A549 (cell line): Measurements from ENCODE around the gene KCNIP4. TPM values are rescaled to one million over a fixed set of nuclear protein-coding genes. Genes with fewer than 3 reads are reported as not detected.
A peak's percentile ranks its signal among the peaks of the same experiment; 100 is the strongest.

Experiments used
- ATAC-seq, 2 experiments: fragments of 200-7000 bp in 1 of 2; fragments of >200 bp in 1 of 2; cut with Nextera tagmentation in 1 of 2; cut with Tn5 transposase in 1 of 2; 3 replicates each; pipeline versions ENCODE4 v1.8.0 to v1.9.1; 2018 to 2020; ENCODE audit warnings: mild to moderate bottlenecking in 1 of 2, moderate library complexity in 1 of 2
- CTCF ChIA-PET: fragments of 300-600 bp; sonication (Branson Sonifier 250); formaldehyde crosslinking; extraction: SDS; loops from one replicate; lab custom pipeline; 2021; ENCODE audit warnings: antibody characterized with exemption, inconsistent platforms; lab: Yijun Ruan, JAX
- POLR2A ChIA-PET: fragments of 350-600 bp; formaldehyde crosslinking; extraction: SDS; loops from one replicate; lab custom pipeline; 2021; ENCODE audit warnings: antibody characterized with exemption, inconsistent platforms; lab: Yijun Ruan, JAX
- DNase-seq, 2 experiments: peaks; one replicate each; pipeline versions ENCODE4 v3.0.0 to v3.0.0-alpha.2; 2011 to 2016; ENCODE audit warnings: low read depth in 1 of 2, low spot score in 1 of 2
- FAIRE-seq: peaks from 2 replicates; lab custom pipeline; 2011; peaks lifted over from hg19 to GRCh38; lab: Jason Lieb, UNC
- H3K27ac ChIP-seq, 2 experiments: fragments of >200 bp; sonication (Bioruptor Twin); formaldehyde crosslinking; 3 replicates each; pipeline ENCODE4 v1.5.1; 2016 to 2017
- H3K4me1 ChIP-seq: fragments of >200 bp; sonication (Bioruptor Twin); formaldehyde crosslinking; 3 replicates; pipeline ENCODE4 v1.6.1; 2016
- H3K4me2 ChIP-seq: fragments of >200 bp; sonication (Bioruptor Twin); formaldehyde crosslinking; 3 replicates; pipeline ENCODE4 v1.6.1; 2016
- H3K4me3 ChIP-seq: fragments of >200 bp; sonication (Bioruptor Twin); formaldehyde crosslinking; 3 replicates; pipeline ENCODE4 v1.5.1; 2016
- H3K9me3 ChIP-seq: fragments of >200 bp; sonication (Bioruptor Twin); formaldehyde crosslinking; 3 replicates; pipeline ENCODE4 v1.6.1; 2016
- ATOH8 ChIP-seq: fragments of 250-450 bp; sonication (Bioruptor Pico); IDR thresholded peaks from 2 replicates; pipeline ENCODE4 v1.5.0; 2020; ENCODE audit warnings: low read depth, mild to moderate bottlenecking, moderate library complexity
- BHLHE40 ChIP-seq: IDR thresholded peaks from 2 replicates; pipeline ENCODE4 v1.6.1; 2012; ENCODE audit warnings: low read depth, low read length, inconsistent platforms
- CBX8 ChIP-seq: fragments of 200-600 bp; sonication (generic); IDR thresholded peaks from 2 replicates; pipeline ENCODE4 v1.6.1; 2016
- CEBPB ChIP-seq, 2 experiments: fragments of >200 bp in 1 of 2; sonication (Bioruptor Twin) in 1 of 2; formaldehyde crosslinking in 1 of 2; IDR thresholded peaks; 2 replicates each; pipeline ENCODE4 v1.6.1; 2012 to 2016
- CTCF ChIP-seq: fragments of >200 bp; sonication (Bioruptor Twin); formaldehyde crosslinking; IDR thresholded peaks from 3 replicates; pipeline ENCODE4 v1.5.1; 2016
- E2F6 ChIP-seq: IDR thresholded peaks from 2 replicates; pipeline ENCODE4 v1.6.1; 2012; ENCODE audit warnings: low read depth, borderline replicate concordance
- EHF ChIP-seq: fragments of 250-450 bp; sonication (Bioruptor Pico); IDR thresholded peaks from 2 replicates; pipeline ENCODE4 v1.5.0; 2020; ENCODE audit warnings: mild to moderate bottlenecking
- ELK1 ChIP-seq: fragments of 150-350 bp; IDR thresholded peaks from 2 replicates; pipeline ENCODE4 v1.6.1; 2014; ENCODE audit warnings: low read depth, mild to moderate bottlenecking, low read length
- ESRRA ChIP-seq: fragments of 150-350 bp; IDR thresholded peaks from 2 replicates; pipeline ENCODE4 v1.6.1; 2014; ENCODE audit warnings: mild to moderate bottlenecking, low read length, borderline replicate concordance
- FOXS1 ChIP-seq: fragments of 250-450 bp; sonication (Bioruptor Pico); IDR thresholded peaks from 2 replicates; pipeline ENCODE4 v1.5.0; 2020; ENCODE audit warnings: mild to moderate bottlenecking, moderate library complexity
- HDAC2 ChIP-seq: fragments of 200-600 bp; sonication (generic); IDR thresholded peaks from 2 replicates; pipeline ENCODE4 v1.6.1; 2016
- HMGXB4 ChIP-seq: fragments of 250-450 bp; sonication (Bioruptor Pico); IDR thresholded peaks from 2 replicates; pipeline ENCODE4 v1.5.0; 2021; ENCODE audit warnings: mild to moderate bottlenecking, moderate library complexity, borderline replicate concordance
- HOXB13 ChIP-seq: fragments of 250-450 bp; sonication (Bioruptor Pico); IDR thresholded peaks from 2 replicates; pipeline ENCODE4 v1.5.0; 2020; ENCODE audit warnings: low read depth, mild to moderate bottlenecking, moderate library complexity
- HOXB5 ChIP-seq: fragments of 250-450 bp; sonication (Bioruptor Pico); IDR thresholded peaks from 2 replicates; pipeline ENCODE4 v1.5.0; 2020; ENCODE audit warnings: mild to moderate bottlenecking, moderate library complexity
- KDM1A ChIP-seq: fragments of 200-600 bp; sonication (generic); IDR thresholded peaks from 2 replicates; pipeline ENCODE4 v1.6.1; 2016; ENCODE audit warnings: low read depth, mild to moderate bottlenecking
- KDM5A ChIP-seq: fragments of 200-600 bp; sonication (generic); IDR thresholded peaks from 2 replicates; pipeline ENCODE4 v1.6.1; 2016; ENCODE audit warnings: antibody characterized with exemption, mild to moderate bottlenecking
- MYC ChIP-seq: IDR thresholded peaks from 2 replicates; pipeline ENCODE4 v1.6.1; 2012; ENCODE audit warnings: mild to moderate bottlenecking, inconsistent platforms, low read length, improper control_type of control experiment, borderline replicate concordance
- NFE2L2 ChIP-seq: fragments of 150-350 bp; conservative IDR thresholded peaks from 2 replicates; pipeline ENCODE4 v1.6.1; 2014; ENCODE audit warnings: low read length
- NPAS2 ChIP-seq: fragments of 250-450 bp; sonication (Bioruptor Pico); IDR thresholded peaks from 2 replicates; pipeline ENCODE4 v1.8.0; 2022; ENCODE audit warnings: mild to moderate bottlenecking, moderate library complexity, borderline replicate concordance
- RAD21 ChIP-seq, 2 experiments: fragments of >200 bp in 1 of 2; sonication (Bioruptor Twin) in 1 of 2; formaldehyde crosslinking in 1 of 2; IDR thresholded peaks in 1 of 2; conservative IDR thresholded peaks in 1 of 2; 2 replicates in 1 of 2; 3 replicates in 1 of 2; pipeline ENCODE4 v1.6.1; 2012 to 2018; ENCODE audit warnings: inconsistent platforms in 1 of 2
- RARB ChIP-seq: fragments of 250-450 bp; sonication (Bioruptor Pico); IDR thresholded peaks from 2 replicates; pipeline ENCODE4 v1.8.0; 2021; ENCODE audit warnings: mild to moderate bottlenecking, moderate library complexity
- RFX5 ChIP-seq: fragments of 450-650 bp; IDR thresholded peaks from 2 replicates; pipeline ENCODE4 v1.7.1; 2014; ENCODE audit warnings: antibody characterized with exemption, mild to moderate bottlenecking, moderate library complexity
- SMC3 ChIP-seq: fragments of >200 bp; sonication (Bioruptor Twin); formaldehyde crosslinking; IDR thresholded peaks from 3 replicates; pipeline ENCODE4 v1.6.1; 2018; ENCODE audit warnings: inconsistent platforms
- SREBF2 ChIP-seq: fragments of 450-650 bp; IDR thresholded peaks from 2 replicates; pipeline ENCODE4 v1.6.1; 2014; ENCODE audit warnings: mild to moderate bottlenecking, moderate library complexity
- ZC3H11A ChIP-seq: fragments of 450-650 bp; IDR thresholded peaks from 2 replicates; pipeline ENCODE4 v1.6.1; 2014; ENCODE audit warnings: antibody characterized with exemption, mild to moderate bottlenecking
- ZFP36 ChIP-seq: fragments of 450-650 bp; IDR thresholded peaks from 2 replicates; pipeline ENCODE4 v1.6.1; 2014; ENCODE audit warnings: borderline replicate concordance; ENCODE audit not compliant: partially characterized antibody
- ZNF302 ChIP-seq: fragments of 250-450 bp; sonication (Bioruptor Pico); IDR thresholded peaks from 2 replicates; pipeline ENCODE4 v1.9.0; 2021; ENCODE audit warnings: inconsistent platforms, mild to moderate bottlenecking, moderate library complexity
- WGBS: methylation state at CpG from one replicate; pipeline ENCODE4 v1.1.6; 2017; ENCODE audit errors: missing lambda C conversion rate; 5-methylcytosine and 5-hydroxymethylcytosine counted together
- polyA plus RNA-seq, 4 experiments: library from polyadenylated mRNA; depleted of rRNA in 3 of 4; stranded (reverse); fragments of >200 nt; fragmentation: RNase III in 1 of 4; extraction: RNeasy Plus Mini Kit Qiagen cat#74134 plus additional on column Dnase treatment in 1 of 4; gene quantifications; 2 replicates in 3 of 4; 3 replicates in 1 of 4; pipeline ENCODE4 v1.2.3, GENCODE V29; 2011 to 2017

KCNIP4 gene
- polyA plus RNA-seq, 2 of the 4 experiments (the other 2 are of a cell fraction) = not detected

GRCh38 chr4:21901281-21901680, 47.3 kb downstream of the KCNIP4 start:
- peak overlapping the region; percentile 14; the same call in 1 of the 3 replicates for H3K4me2 ChIP-seq
- CTCF ChIA-PET = no interaction called here
- no peak overlapping the region for H3K4me3 ChIP-seq
- POLR2A ChIA-PET = no interaction called here
- no peak for FAIRE-seq
- H3K27ac ChIP-seq = no peak overlapping the region
- ATAC-seq = peak in 1 of 2 experiments; percentile 46; a peak in 1 of 6 replicates
- peak in 1 of 2 experiments; percentile 37 for DNase-seq
- WGBS = 6% methylated on average over 2 of the region's 2 CpGs
- H3K4me1 ChIP-seq = no peaks in the 10 kb centered on the region
- no peak for TF ChIP-seq HMGXB4 (CRISPR knock-in tag)
- TF ChIP-seq SMC3 = no peak
- no peak for TF ChIP-seq EHF (CRISPR knock-in tag)
- no peak for TF ChIP-seq ZNF302 (CRISPR knock-in tag)
- TF ChIP-seq CEBPB (IDR thresholded peaks at IDR 0.05) = no peak
- TF ChIP-seq SREBF2 = no peak
- no peak for TF ChIP-seq HDAC2
- TF ChIP-seq MYC = no peak
- H3K9me3 ChIP-seq = no peaks in the 10 kb centered on the region

GRCh38 chr4:21900211-21900610, 48.4 kb downstream of the KCNIP4 start:
- POLR2A ChIA-PET = no interaction called here
- no peak for FAIRE-seq
- 9% methylated on average over 2 of the region's 2 CpGs for WGBS
- CTCF ChIA-PET = no interaction called here
- Histone ChIP-seq H3K4me3 (no peak overlapping the region), H3K27ac (no peak overlapping the region), H3K4me2 (no peak overlapping the region), H3K4me1 (no peaks in the 10 kb centered on the region), H3K9me3 (no peaks in the 10 kb centered on the region)
- no peak for DNase-seq
- ATAC-seq = no peak
- no peak for TF ChIP-seq RFX5
- TF ChIP-seq ATOH8 (CRISPR knock-in tag) = no peak
- TF ChIP-seq HOXB13 (CRISPR knock-in tag) = no peak
- TF ChIP-seq KDM1A = no peak
- TF ChIP-seq NPAS2 (CRISPR knock-in tag) = no peak
- no peak for TF ChIP-seq E2F6
- TF ChIP-seq BHLHE40 = no peak
- no peak for TF ChIP-seq HOXB5
- no peak for TF ChIP-seq ZC3H11A
- TF ChIP-seq, all 56 proteins: peak for 0

- ATAC-seq (no peak), FAIRE-seq (no peak), DNase-seq (no peak)
- Histone ChIP-seq H3K27ac (no peak overlapping the region), H3K9me3 (no peaks in the 10 kb centered on the region), H3K4me1 (no peaks in the 10 kb centered on the region), H3K4me3 (no peak overlapping the region), H3K4me2 (no peak overlapping the region)
- POLR2A ChIA-PET = no interaction called here
- no peak for TF ChIP-seq FOXS1 (CRISPR knock-in tag)
- no peak for TF ChIP-seq KDM5A
- no peak for TF ChIP-seq ELK1
- TF ChIP-seq NFE2L2 = no peak
- TF ChIP-seq ZFP36 = no peak
- TF ChIP-seq HOXB13 (CRISPR knock-in tag) = no peak
- TF ChIP-seq CTCF = no peak
- no peak for TF ChIP-seq RARB (CRISPR knock-in tag)
- TF ChIP-seq RAD21 (conservative IDR thresholded peaks at IDR 0.05 in 1 of 2, IDR thresholded peaks at IDR 0.05 in 1 of 2) = no peak
- TF ChIP-seq ESRRA = no peak
- no peak for TF ChIP-seq CBX8
- no peak for TF ChIP-seq CEBPB (IDR thresholded peaks at IDR 0.05)
- TF ChIP-seq EHF (CRISPR knock-in tag) = no peak
- CTCF ChIA-PET = no interaction called here
- WGBS = 25% methylated on average over 1 of the region's 2 CpGs
Measured at GRCh38 chr4:21898101-21898500, 50.5 kb downstream of the KCNIP4 start.
